HepG2 (cell line): ENCODE data around the gene CPNE4. TPM values are rescaled to one million over a fixed set of nuclear protein-coding genes. Genes with fewer than 3 reads are reported as not detected.

Experiments used
- AHDC1 ChIP-seq: sonication (generic); formaldehyde crosslinking; IDR thresholded peaks from 2 replicates; pipeline ENCODE4 v1.5.1; 2020; ENCODE audit warnings: mild to moderate bottlenecking, missing genetic modification reagents, borderline replicate concordance
- CHD2 ChIP-seq: IDR thresholded peaks from 2 replicates; pipeline ENCODE4 v1.6.1; 2011; ENCODE audit warnings: low read depth, low read length, improper control_type of control experiment
- HMGXB3 ChIP-seq: sonication (generic); formaldehyde crosslinking; IDR thresholded peaks from 2 replicates; pipeline ENCODE4 v1.4.0; 2020; ENCODE audit warnings: missing genetic modification reagents, borderline replicate concordance
- ZNF280D ChIP-seq: sonication (generic); formaldehyde crosslinking; IDR thresholded peaks from 2 replicates; pipeline ENCODE4 v1.5.1; 2020; ENCODE audit warnings: mild to moderate bottlenecking, missing genetic modification reagents
- ZNF383 ChIP-seq: sonication (generic); formaldehyde crosslinking; IDR thresholded peaks from 2 replicates; pipeline ENCODE4 v1.4.0; 2020; ENCODE audit warnings: missing genetic modification reagents, mild to moderate bottlenecking, borderline replicate concordance
- ZNF614 ChIP-seq: IDR thresholded peaks from 2 replicates; pipeline ENCODE4 v1.6.1; 2018; ENCODE audit warnings: missing biosample characterization, missing genetic modification reagents, inconsistent platforms, borderline replicate concordance
- polyA plus RNA-seq, 8 experiments: library from polyadenylated mRNA; depleted of rRNA in 3 of 8; stranded (reverse) in 7 of 8; unstranded in 1 of 8; fragments of >200 nt; fragmentation: Illumina TruSeq in 4 of 8; extraction: Trizol in 4 of 8; gene quantifications; 2 replicates each; pipeline versions ENCODE4 v1.2.1 to v1.2.3, GENCODE V29; 2011 to 2016; ENCODE audit warnings: low read depth in 4 of 8, missing spikeins in 1 of 8, mixed read lengths in 1 of 8; ENCODE audit not compliant: insufficient read depth in 1 of 8
- total RNA-seq, 5 experiments: library from RNA; depleted of rRNA; stranded (reverse); fragments of >200 nt; fragmentation: Illumina TruSeq; extraction: Trizol; gene quantifications; 2 replicates each; pipeline ENCODE4 v1.2.3, GENCODE V29; 2016; ENCODE audit warnings: low read depth in 1 of 5

CPNE4 gene
- total and polyA plus RNA-seq, 2 of the 13 experiments (the other 11 are each of a cell fraction or from before 2014, with no cell fraction given): not detected

DNA sequence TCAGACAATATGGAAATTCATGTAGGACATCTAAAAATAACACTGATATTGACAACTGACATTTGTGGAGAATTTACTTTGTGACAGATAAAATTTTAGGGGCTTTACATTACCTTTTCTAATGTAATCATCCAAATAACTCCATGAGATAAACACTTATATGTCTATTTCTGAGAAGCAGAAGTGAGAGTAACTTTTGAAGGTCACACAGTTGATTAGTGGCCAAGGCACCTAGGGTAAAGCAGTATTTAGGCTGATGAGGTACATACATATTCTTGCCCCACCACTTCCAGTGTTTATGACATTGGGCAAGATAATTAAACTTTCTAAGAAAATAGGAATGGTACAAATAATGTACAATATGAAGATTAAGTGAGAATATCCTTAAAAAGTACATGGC is 248.4 kb downstream of the CPNE4 start (continued):
- TF ChIP-seq AHDC1 (CRISPR knock-in tag) (no peak), CHD2 (no peak), ZNF280D (CRISPR knock-in tag) (no peak), HMGXB3 (no peak), ZNF383 (CRISPR knock-in tag) (no peak), ZNF614 (no peak)
